ENCODE results near the gene TCF7L2.

TCF7L2 gene

GRCh38 chr10:113086282-113086681, 136.2 kb downstream of the TCF7L2 start:
- DNase-seq (ENCODE audit: low read depth) = no peak
- no peak overlapping the region for H3K4me3 ChIP-seq (ENCODE audit: low read depth, low read length)
- no peak for TF ChIP-seq CTCF (IDR thresholded peaks at IDR 0.05; ENCODE audit: control insufficient read depth, extremely low read depth, insufficient read depth)

- H3K4me3 ChIP-seq (ENCODE audit: low read depth, low read length) = no peak overlapping the region
- no peak for TF ChIP-seq CTCF (IDR thresholded peaks at IDR 0.05; ENCODE audit: control insufficient read depth, extremely low read depth, insufficient read depth)
- no peak for DNase-seq (ENCODE audit: low read depth)
These were observed 137.3 kb downstream of the TCF7L2 start for GRCh38 chr10:113087165-113088029.

- no peak for DNase-seq (ENCODE audit: low read depth)
- TF ChIP-seq CTCF (IDR thresholded peaks at IDR 0.05; ENCODE audit: control insufficient read depth, extremely low read depth, insufficient read depth) = no peak
- H3K4me3 ChIP-seq (ENCODE audit: low read depth, low read length) = no peak overlapping the region
These were observed 138.1 kb downstream of the TCF7L2 start for GRCh38 chr10:113088194-113088593.

GRCh38 chr10:113089551-113089950, 139.5 kb downstream of the TCF7L2 start:
- no peak for DNase-seq (ENCODE audit: low read depth)
- H3K4me3 ChIP-seq (ENCODE audit: low read depth, low read length) = no peak overlapping the region
- TF ChIP-seq CTCF (IDR thresholded peaks at IDR 0.05; ENCODE audit: control insufficient read depth, extremely low read depth, insufficient read depth) = no peak

- no peak for DNase-seq (ENCODE audit: low read depth)
- TF ChIP-seq CTCF (IDR thresholded peaks at IDR 0.05; ENCODE audit: control insufficient read depth, extremely low read depth, insufficient read depth) = no peak
- no peak overlapping the region for H3K4me3 ChIP-seq (ENCODE audit: low read depth, low read length)
These were observed 141.9 kb downstream of the TCF7L2 start for GRCh38 chr10:113091920-113092319.

- no peak overlapping the region for H3K4me3 ChIP-seq (ENCODE audit: low read depth, low read length)
- DNase-seq (ENCODE audit: low read depth) = peak; percentile 70
- TF ChIP-seq CTCF (IDR thresholded peaks at IDR 0.05; ENCODE audit: control insufficient read depth, extremely low read depth, insufficient read depth) = no peak
These were observed 143.4 kb downstream of the TCF7L2 start for GRCh38 chr10:113093188-113094113.

Measured in LNCaP clone FGC (cell line).